GM23338 (cell line): ENCODE data around the gene ARID3A. TPM values are rescaled to one million over a fixed set of nuclear protein-coding genes. Genes with fewer than 3 reads are reported as not detected.

ENCODE experiments used
- ATAC-seq: fragments of 200-7000 bp; cut with Tn5 transposase; 3 replicates; pipeline ENCODE4 v1.9.1; 2020
- DNase-seq: peaks from one replicate; pipeline ENCODE4 v3.0.0-alpha.2; 2015; ENCODE audit warnings: low spot score
- H2AFZ ChIP-seq: fragments of 200-600 bp; sonication (generic); 2 replicates; pipeline ENCODE4 v1.8.0; 2016; ENCODE audit warnings: antibody characterized with exemption, mild to moderate bottlenecking, moderate library complexity
- H3F3A ChIP-seq: fragments of 200-600 bp; sonication (generic); replicated peaks from 2 replicates; pipeline ENCODE4 v1.8.0; 2017; ENCODE audit warnings: antibody characterized with exemption, mixed run types, low read depth
- H3K27ac ChIP-seq: fragments of 200-600 bp; sonication (generic); 2 replicates; pipeline ENCODE4 v1.6.1; 2016; ENCODE audit warnings: low read depth
- H3K27me3 ChIP-seq: fragments of 200-600 bp; sonication (generic); 2 replicates; pipeline ENCODE4 v1.8.0; 2016; ENCODE audit warnings: mild to moderate bottlenecking, mixed run types, moderate library complexity; ENCODE audit not compliant: insufficient read depth
- H3K36me3 ChIP-seq: fragments of 200-600 bp; sonication (generic); 2 replicates; pipeline ENCODE4 v1.8.0; 2016; ENCODE audit warnings: mild to moderate bottlenecking; ENCODE audit not compliant: insufficient read depth
- H3K4me1 ChIP-seq: fragments of 200-600 bp; sonication (generic); 2 replicates; pipeline ENCODE4 v1.8.0; 2016; ENCODE audit warnings: mild to moderate bottlenecking, moderate library complexity; ENCODE audit not compliant: insufficient read depth
- H3K4me2 ChIP-seq: fragments of 200-600 bp; sonication (generic); 2 replicates; pipeline ENCODE4 v1.7.1; 2017; ENCODE audit warnings: mixed run types
- H3K4me3 ChIP-seq: fragments of 200-600 bp; sonication (generic); 2 replicates; pipeline ENCODE4 v1.6.1; 2016; ENCODE audit warnings: mixed run types
- H3K79me2 ChIP-seq: fragments of 200-600 bp; sonication (generic); replicated peaks from 2 replicates; pipeline ENCODE4 v1.8.0; 2017; ENCODE audit warnings: mild to moderate bottlenecking; ENCODE audit not compliant: insufficient read depth
- H3K9me2 ChIP-seq: fragments of 200-600 bp; sonication (generic); 2 replicates; pipeline ENCODE4 v1.8.0; 2017; ENCODE audit not compliant: insufficient read depth
- H4K20me1 ChIP-seq: fragments of 200-600 bp; sonication (generic); replicated peaks from 2 replicates; pipeline ENCODE4 v1.8.0; 2017; ENCODE audit warnings: mild to moderate bottlenecking; ENCODE audit not compliant: insufficient read depth
- H3K27ac Mint-ChIP-seq: 2 replicates; pipeline ENCODE4 v1.8.0; 2020; ENCODE audit warnings: inconsistent platforms, mild to moderate bottlenecking, moderate library complexity, mixed read lengths
- H3K27me3 Mint-ChIP-seq: 3 replicates; pipeline ENCODE4 v1.8.0; 2022; ENCODE audit warnings: low read depth, mild to moderate bottlenecking, moderate library complexity, mixed read lengths, inconsistent platforms; ENCODE audit not compliant: insufficient read depth, poor library complexity
- H3K36me3 Mint-ChIP-seq: 3 replicates; pipeline ENCODE4 v1.8.0; 2021; ENCODE audit warnings: low read depth, mild to moderate bottlenecking, inconsistent platforms, moderate library complexity, mixed read lengths
- H3K4me1 Mint-ChIP-seq: 3 replicates; pipeline ENCODE4 v1.8.0; 2020; ENCODE audit warnings: mild to moderate bottlenecking, inconsistent platforms, mixed read lengths
- H3K4me3 Mint-ChIP-seq: 3 replicates; pipeline ENCODE4 v1.8.0; 2021; ENCODE audit warnings: moderate library complexity, mild to moderate bottlenecking, inconsistent platforms, mixed read lengths
- H3K9me3 Mint-ChIP-seq: 3 replicates; pipeline ENCODE4 v1.8.0; 2020; ENCODE audit warnings: moderate library complexity, mild to moderate bottlenecking, inconsistent platforms, mixed read lengths
- CREB1 ChIP-seq: fragments of 250-450 bp; sonication (Bioruptor Pico); IDR thresholded peaks from 2 replicates; pipeline ENCODE4 v1.5.0; 2020; ENCODE audit warnings: low read depth, mild to moderate bottlenecking, moderate library complexity
- EZH2 ChIP-seq: fragments of 200-600 bp; sonication (generic); IDR thresholded peaks from one replicate; pipeline ENCODE4 v1.8.0; 2017; ENCODE audit warnings: antibody characterized with exemption, mild to moderate bottlenecking, low read depth; ENCODE audit not compliant: unreplicated experiment
- EZH2phosphoT487 ChIP-seq: fragments of 200-600 bp; sonication (generic); IDR thresholded peaks from one replicate; pipeline ENCODE4 v1.8.1; 2018; ENCODE audit warnings: antibody characterized with exemption; ENCODE audit not compliant: unreplicated experiment
- JUNB ChIP-seq: IDR thresholded peaks from one replicate; pipeline ENCODE4 v1.6.1; 2016; ENCODE audit warnings: antibody characterized with exemption; ENCODE audit not compliant: unreplicated experiment
- NANOG ChIP-seq: IDR thresholded peaks from 2 replicates; pipeline ENCODE4 v1.6.1; 2016; ENCODE audit warnings: antibody characterized with exemption, borderline replicate concordance
- POLR2AphosphoS5 ChIP-seq: IDR thresholded peaks from 2 replicates; pipeline ENCODE4 v1.6.1; 2016; ENCODE audit warnings: antibody characterized with exemption, low read depth
- STAT1 ChIP-seq: IDR thresholded peaks from one replicate; pipeline ENCODE4 v1.6.1; 2016; ENCODE audit warnings: antibody characterized with exemption; ENCODE audit not compliant: unreplicated experiment
- ZNF114 ChIP-seq: fragments of 250-450 bp; sonication (Bioruptor Pico); IDR thresholded peaks from 2 replicates; pipeline ENCODE4 v1.5.0; 2020; ENCODE audit warnings: mild to moderate bottlenecking, moderate library complexity
- polyA plus RNA-seq: library from polyadenylated mRNA; unstranded; fragments of >200 nt; fragmentation: Nextera tagmentation; extraction: Ambion mirVana; gene quantifications from 2 replicates; pipeline ENCODE4 v1.2.1, GENCODE V29; 2016
- total RNA-seq: library from RNA; depleted of rRNA; stranded (reverse); fragments of >200 nt; shearing (Covaris generic); gene quantifications from 2 replicates; pipeline ENCODE4 v1.2.3, GENCODE V29; 2014
- TF ChIP-seq, protein P1 (sequence below): IDR thresholded peaks from one replicate; pipeline ENCODE4 v1.6.1; 2018; ENCODE audit warnings: antibody characterized with exemption; ENCODE audit not compliant: unreplicated experiment
- TF ChIP-seq, protein P2 (sequence below): IDR thresholded peaks from 2 replicates; pipeline ENCODE4 v1.6.1; 2016; ENCODE audit warnings: antibody characterized with exemption
- TF ChIP-seq, protein P3 (sequence below): fragments of 250-450 bp; sonication (Bioruptor Pico); IDR thresholded peaks from 2 replicates; pipeline ENCODE4 v1.5.0; 2020; ENCODE audit warnings: mild to moderate bottlenecking, moderate library complexity
- TF ChIP-seq, protein P4 (sequence below), 2 experiments: fragments of 200-600 bp in 1 of 2; sonication (generic) in 1 of 2; conservative IDR thresholded peaks; 2 replicates each; pipeline versions ENCODE4 v1.5.1 to v1.6.1; 2016 to 2017; ENCODE audit warnings: antibody characterized with exemption in 2 of 2, low read depth in 2 of 2, mild to moderate bottlenecking in 2 of 2, moderate library complexity in 1 of 2

The ARID3A gene
- total and polyA plus RNA-seq, 2 experiments from 2014 or later, result 33.6 to 51.6 TPM

DNA sequence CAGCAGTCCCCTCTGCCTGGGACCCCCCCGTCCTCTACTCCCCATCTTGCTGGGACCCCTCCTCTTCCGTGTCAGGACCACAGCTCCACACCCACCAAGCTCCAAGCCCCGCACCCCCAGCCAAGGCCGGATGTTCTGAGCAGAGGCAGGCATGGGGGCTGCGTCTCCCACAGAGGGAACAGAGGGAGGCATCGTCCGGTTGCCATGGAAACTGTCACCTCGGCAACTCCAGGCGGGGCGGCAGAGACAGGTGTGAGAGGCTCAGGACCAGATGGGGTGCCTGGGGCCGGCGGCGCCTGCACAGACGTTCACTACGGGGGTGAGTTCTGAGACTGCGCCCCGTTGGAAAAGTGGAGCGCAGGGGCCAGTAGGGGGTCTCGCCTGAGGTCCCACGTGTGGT, 27.2 kb upstream of the ARID3A start:
- Mint-ChIP-seq H3K4me3 (no peak overlapping the region), H3K27me3 (peaks cover 12% of the 10 kb centered on the region), H3K27ac (no peak overlapping the region), H3K4me1 (peaks cover 5% of the 10 kb centered on the region; the same call in 2 of the 3 replicates), H3K36me3 (peaks cover 12% of the 10 kb centered on the region), H3K9me3 (no peaks in the 10 kb centered on the region)
- H3K36me3 ChIP-seq, result no peaks in the 10 kb centered on the region
- H3K79me2 ChIP-seq, result peaks cover 4% of the 10 kb centered on the region; the same call in 1 of the 2 replicates
- H3F3A ChIP-seq, result peaks cover 3% of the 10 kb centered on the region
- no peaks in the 10 kb centered on the region for H3K27me3 ChIP-seq
- no peak overlapping the region for H2AFZ ChIP-seq
- H3K27ac ChIP-seq, result no peak overlapping the region
- no peak overlapping the region for H3K4me3 ChIP-seq
- no peak overlapping the region for H3K4me2 ChIP-seq
- H4K20me1 ChIP-seq, result peaks cover 5% of the 10 kb centered on the region
- TF ChIP-seq ZNF114 (CRISPR knock-in tag) (no peak), STAT1 (no peak), NANOG (no peak), EZH2phosphoT487 (no peak), CREB1 (CRISPR knock-in tag) (no peak), JUNB (no peak), POLR2AphosphoS5 (no peak), EZH2 (no peak)
- TF ChIP-seq, protein P1, sequence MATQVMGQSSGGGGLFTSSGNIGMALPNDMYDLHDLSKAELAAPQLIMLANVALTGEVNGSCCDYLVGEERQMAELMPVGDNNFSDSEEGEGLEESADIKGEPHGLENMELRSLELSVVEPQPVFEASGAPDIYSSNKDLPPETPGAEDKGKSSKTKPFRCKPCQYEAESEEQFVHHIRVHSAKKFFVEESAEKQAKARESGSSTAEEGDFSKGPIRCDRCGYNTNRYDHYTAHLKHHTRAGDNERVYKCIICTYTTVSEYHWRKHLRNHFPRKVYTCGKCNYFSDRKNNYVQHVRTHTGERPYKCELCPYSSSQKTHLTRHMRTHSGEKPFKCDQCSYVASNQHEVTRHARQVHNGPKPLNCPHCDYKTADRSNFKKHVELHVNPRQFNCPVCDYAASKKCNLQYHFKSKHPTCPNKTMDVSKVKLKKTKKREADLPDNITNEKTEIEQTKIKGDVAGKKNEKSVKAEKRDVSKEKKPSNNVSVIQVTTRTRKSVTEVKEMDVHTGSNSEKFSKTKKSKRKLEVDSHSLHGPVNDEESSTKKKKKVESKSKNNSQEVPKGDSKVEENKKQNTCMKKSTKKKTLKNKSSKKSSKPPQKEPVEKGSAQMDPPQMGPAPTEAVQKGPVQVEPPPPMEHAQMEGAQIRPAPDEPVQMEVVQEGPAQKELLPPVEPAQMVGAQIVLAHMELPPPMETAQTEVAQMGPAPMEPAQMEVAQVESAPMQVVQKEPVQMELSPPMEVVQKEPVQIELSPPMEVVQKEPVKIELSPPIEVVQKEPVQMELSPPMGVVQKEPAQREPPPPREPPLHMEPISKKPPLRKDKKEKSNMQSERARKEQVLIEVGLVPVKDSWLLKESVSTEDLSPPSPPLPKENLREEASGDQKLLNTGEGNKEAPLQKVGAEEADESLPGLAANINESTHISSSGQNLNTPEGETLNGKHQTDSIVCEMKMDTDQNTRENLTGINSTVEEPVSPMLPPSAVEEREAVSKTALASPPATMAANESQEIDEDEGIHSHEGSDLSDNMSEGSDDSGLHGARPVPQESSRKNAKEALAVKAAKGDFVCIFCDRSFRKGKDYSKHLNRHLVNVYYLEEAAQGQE, result no peak
- TF ChIP-seq, protein P2, sequence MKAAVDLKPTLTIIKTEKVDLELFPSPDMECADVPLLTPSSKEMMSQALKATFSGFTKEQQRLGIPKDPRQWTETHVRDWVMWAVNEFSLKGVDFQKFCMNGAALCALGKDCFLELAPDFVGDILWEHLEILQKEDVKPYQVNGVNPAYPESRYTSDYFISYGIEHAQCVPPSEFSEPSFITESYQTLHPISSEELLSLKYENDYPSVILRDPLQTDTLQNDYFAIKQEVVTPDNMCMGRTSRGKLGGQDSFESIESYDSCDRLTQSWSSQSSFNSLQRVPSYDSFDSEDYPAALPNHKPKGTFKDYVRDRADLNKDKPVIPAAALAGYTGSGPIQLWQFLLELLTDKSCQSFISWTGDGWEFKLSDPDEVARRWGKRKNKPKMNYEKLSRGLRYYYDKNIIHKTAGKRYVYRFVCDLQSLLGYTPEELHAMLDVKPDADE, result no peak
- TF ChIP-seq, protein P3, sequence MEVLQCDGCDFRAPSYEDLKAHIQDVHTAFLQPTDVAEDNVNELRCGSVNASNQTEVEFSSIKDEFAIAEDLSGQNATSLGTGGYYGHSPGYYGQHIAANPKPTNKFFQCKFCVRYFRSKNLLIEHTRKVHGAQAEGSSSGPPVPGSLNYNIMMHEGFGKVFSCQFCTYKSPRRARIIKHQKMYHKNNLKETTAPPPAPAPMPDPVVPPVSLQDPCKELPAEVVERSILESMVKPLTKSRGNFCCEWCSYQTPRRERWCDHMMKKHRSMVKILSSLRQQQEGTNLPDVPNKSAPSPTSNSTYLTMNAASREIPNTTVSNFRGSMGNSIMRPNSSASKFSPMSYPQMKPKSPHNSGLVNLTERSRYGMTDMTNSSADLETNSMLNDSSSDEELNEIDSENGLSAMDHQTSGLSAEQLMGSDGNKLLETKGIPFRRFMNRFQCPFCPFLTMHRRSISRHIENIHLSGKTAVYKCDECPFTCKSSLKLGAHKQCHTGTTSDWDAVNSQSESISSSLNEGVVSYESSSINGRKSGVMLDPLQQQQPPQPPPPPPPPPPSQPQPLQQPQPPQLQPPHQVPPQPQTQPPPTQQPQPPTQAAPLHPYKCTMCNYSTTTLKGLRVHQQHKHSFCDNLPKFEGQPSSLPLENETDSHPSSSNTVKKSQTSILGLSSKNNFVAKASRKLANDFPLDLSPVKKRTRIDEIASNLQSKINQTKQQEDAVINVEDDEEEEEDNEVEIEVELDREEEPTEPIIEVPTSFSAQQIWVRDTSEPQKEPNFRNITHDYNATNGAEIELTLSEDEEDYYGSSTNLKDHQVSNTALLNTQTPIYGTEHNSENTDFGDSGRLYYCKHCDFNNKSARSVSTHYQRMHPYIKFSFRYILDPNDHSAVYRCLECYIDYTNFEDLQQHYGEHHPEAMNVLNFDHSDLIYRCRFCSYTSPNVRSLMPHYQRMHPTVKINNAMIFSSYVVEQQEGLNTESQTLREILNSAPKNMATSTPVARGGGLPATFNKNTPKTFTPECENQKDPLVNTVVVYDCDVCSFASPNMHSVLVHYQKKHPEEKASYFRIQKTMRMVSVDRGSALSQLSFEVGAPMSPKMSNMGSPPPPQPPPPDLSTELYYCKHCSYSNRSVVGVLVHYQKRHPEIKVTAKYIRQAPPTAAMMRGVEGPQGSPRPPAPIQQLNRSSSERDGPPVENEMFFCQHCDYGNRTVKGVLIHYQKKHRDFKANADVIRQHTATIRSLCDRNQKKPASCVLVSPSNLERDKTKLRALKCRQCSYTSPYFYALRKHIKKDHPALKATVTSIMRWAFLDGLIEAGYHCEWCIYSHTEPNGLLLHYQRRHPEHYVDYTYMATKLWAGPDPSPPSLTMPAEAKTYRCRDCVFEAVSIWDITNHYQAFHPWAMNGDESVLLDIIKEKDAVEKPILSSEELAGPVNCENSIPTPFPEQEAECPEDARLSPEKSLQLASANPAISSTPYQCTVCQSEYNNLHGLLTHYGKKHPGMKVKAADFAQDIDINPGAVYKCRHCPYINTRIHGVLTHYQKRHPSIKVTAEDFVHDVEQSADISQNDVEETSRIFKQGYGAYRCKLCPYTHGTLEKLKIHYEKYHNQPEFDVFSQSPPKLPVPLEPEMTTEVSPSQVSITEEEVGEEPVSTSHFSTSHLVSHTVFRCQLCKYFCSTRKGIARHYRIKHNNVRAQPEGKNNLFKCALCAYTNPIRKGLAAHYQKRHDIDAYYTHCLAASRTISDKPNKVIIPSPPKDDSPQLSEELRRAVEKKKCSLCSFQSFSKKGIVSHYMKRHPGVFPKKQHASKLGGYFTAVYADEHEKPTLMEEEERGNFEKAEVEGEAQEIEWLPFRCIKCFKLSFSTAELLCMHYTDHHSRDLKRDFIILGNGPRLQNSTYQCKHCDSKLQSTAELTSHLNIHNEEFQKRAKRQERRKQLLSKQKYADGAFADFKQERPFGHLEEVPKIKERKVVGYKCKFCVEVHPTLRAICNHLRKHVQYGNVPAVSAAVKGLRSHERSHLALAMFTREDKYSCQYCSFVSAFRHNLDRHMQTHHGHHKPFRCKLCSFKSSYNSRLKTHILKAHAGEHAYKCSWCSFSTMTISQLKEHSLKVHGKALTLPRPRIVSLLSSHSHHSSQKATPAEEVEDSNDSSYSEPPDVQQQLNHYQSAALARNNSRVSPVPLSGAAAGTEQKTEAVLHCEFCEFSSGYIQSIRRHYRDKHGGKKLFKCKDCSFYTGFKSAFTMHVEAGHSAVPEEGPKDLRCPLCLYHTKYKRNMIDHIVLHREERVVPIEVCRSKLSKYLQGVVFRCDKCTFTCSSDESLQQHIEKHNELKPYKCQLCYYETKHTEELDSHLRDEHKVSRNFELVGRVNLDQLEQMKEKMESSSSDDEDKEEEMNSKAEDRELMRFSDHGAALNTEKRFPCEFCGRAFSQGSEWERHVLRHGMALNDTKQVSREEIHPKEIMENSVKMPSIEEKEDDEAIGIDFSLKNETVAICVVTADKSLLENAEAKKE, result no peak
- TF ChIP-seq, protein P4, sequence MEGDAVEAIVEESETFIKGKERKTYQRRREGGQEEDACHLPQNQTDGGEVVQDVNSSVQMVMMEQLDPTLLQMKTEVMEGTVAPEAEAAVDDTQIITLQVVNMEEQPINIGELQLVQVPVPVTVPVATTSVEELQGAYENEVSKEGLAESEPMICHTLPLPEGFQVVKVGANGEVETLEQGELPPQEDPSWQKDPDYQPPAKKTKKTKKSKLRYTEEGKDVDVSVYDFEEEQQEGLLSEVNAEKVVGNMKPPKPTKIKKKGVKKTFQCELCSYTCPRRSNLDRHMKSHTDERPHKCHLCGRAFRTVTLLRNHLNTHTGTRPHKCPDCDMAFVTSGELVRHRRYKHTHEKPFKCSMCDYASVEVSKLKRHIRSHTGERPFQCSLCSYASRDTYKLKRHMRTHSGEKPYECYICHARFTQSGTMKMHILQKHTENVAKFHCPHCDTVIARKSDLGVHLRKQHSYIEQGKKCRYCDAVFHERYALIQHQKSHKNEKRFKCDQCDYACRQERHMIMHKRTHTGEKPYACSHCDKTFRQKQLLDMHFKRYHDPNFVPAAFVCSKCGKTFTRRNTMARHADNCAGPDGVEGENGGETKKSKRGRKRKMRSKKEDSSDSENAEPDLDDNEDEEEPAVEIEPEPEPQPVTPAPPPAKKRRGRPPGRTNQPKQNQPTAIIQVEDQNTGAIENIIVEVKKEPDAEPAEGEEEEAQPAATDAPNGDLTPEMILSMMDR (conservative IDR thresholded peaks at IDR 0.05; ENCODE audit: low read depth in 2 of 2), result no peak
- DNase-seq (peak; percentile 79), ATAC-seq (peak; percentile 4; the same call in 1 of the 3 replicates)
- H3K4me1 ChIP-seq, result peaks cover 3% of the 10 kb centered on the region; the same call in 1 of the 2 replicates
- no peaks in the 10 kb centered on the region for H3K9me2 ChIP-seq
